A549 (cell line): Measurements from ENCODE around the gene MAPK11. TPM values are rescaled to one million over a fixed set of nuclear protein-coding genes. Genes with fewer than 3 reads are reported as not detected.
A peak's percentile ranks its signal among the peaks of the same experiment; 100 is the strongest.

ENCODE experiments used
- ATAC-seq, 2 experiments: fragments of 200-7000 bp in 1 of 2; fragments of >200 bp in 1 of 2; cut with Nextera tagmentation in 1 of 2; cut with Tn5 transposase in 1 of 2; 3 replicates each; pipeline versions ENCODE4 v1.8.0 to v1.9.1; 2018 to 2020; ENCODE audit warnings: mild to moderate bottlenecking in 1 of 2, moderate library complexity in 1 of 2
- CTCF ChIA-PET: fragments of 300-600 bp; sonication (Branson Sonifier 250); formaldehyde crosslinking; extraction: SDS; loops from one replicate; lab custom pipeline; 2021; ENCODE audit warnings: antibody characterized with exemption, inconsistent platforms; lab: Yijun Ruan, JAX
- POLR2A ChIA-PET: fragments of 350-600 bp; formaldehyde crosslinking; extraction: SDS; loops from one replicate; lab custom pipeline; 2021; ENCODE audit warnings: antibody characterized with exemption, inconsistent platforms; lab: Yijun Ruan, JAX
- DNase-seq, 2 experiments: peaks; one replicate each; pipeline versions ENCODE4 v3.0.0 to v3.0.0-alpha.2; 2011 to 2016; ENCODE audit warnings: low read depth in 1 of 2, low spot score in 1 of 2
- FAIRE-seq: peaks from 2 replicates; lab custom pipeline; 2011; peaks lifted over from hg19 to GRCh38; lab: Jason Lieb, UNC
- H3K27ac ChIP-seq, 2 experiments: fragments of >200 bp; sonication (Bioruptor Twin); formaldehyde crosslinking; 3 replicates each; pipeline ENCODE4 v1.5.1; 2016 to 2017
- H3K4me1 ChIP-seq: fragments of >200 bp; sonication (Bioruptor Twin); formaldehyde crosslinking; 3 replicates; pipeline ENCODE4 v1.6.1; 2016
- H3K4me2 ChIP-seq: fragments of >200 bp; sonication (Bioruptor Twin); formaldehyde crosslinking; 3 replicates; pipeline ENCODE4 v1.6.1; 2016
- H3K4me3 ChIP-seq: fragments of >200 bp; sonication (Bioruptor Twin); formaldehyde crosslinking; 3 replicates; pipeline ENCODE4 v1.5.1; 2016
- H3K9me3 ChIP-seq: fragments of >200 bp; sonication (Bioruptor Twin); formaldehyde crosslinking; 3 replicates; pipeline ENCODE4 v1.6.1; 2016
- CEBPB ChIP-seq, 2 experiments: fragments of >200 bp in 1 of 2; sonication (Bioruptor Twin) in 1 of 2; formaldehyde crosslinking in 1 of 2; IDR thresholded peaks; 2 replicates each; pipeline ENCODE4 v1.6.1; 2012 to 2016
- CHD4 ChIP-seq: fragments of 200-600 bp; sonication (generic); IDR thresholded peaks from 2 replicates; pipeline ENCODE4 v1.6.1; 2016; ENCODE audit warnings: antibody characterized with exemption, mild to moderate bottlenecking, borderline replicate concordance
- E2F6 ChIP-seq: IDR thresholded peaks from 2 replicates; pipeline ENCODE4 v1.6.1; 2012; ENCODE audit warnings: low read depth, borderline replicate concordance
- EP300 ChIP-seq, 2 experiments: fragments of >200 bp; sonication (Bioruptor Twin); formaldehyde crosslinking; IDR thresholded peaks; 2 replicates in 1 of 2; 3 replicates in 1 of 2; pipeline ENCODE4 v1.6.1; 2016 to 2017
- ESRRA ChIP-seq: fragments of 150-350 bp; IDR thresholded peaks from 2 replicates; pipeline ENCODE4 v1.6.1; 2014; ENCODE audit warnings: mild to moderate bottlenecking, low read length, borderline replicate concordance
- FOSL2 ChIP-seq, 2 experiments: fragments of 450-650 bp in 1 of 2; fragments of >200 bp in 1 of 2; sonication (Bioruptor Twin) in 1 of 2; formaldehyde crosslinking; IDR thresholded peaks; 2 replicates each; pipeline versions ENCODE4 v1.5.0 to v1.6.1; 2016 to 2020; ENCODE audit warnings: mild to moderate bottlenecking in 1 of 2, moderate library complexity in 1 of 2
- GATA3 ChIP-seq: IDR thresholded peaks from 2 replicates; pipeline ENCODE4 v1.6.1; 2012; ENCODE audit warnings: borderline replicate concordance
- HES2 ChIP-seq: fragments of >200 bp; sonication (Bioruptor Twin); formaldehyde crosslinking; IDR thresholded peaks from 2 replicates; pipeline ENCODE4 v1.6.1; 2016
- HEYL ChIP-seq: fragments of 250-450 bp; sonication (Bioruptor Pico); IDR thresholded peaks from 2 replicates; pipeline ENCODE4 v1.8.0; 2021; ENCODE audit warnings: mild to moderate bottlenecking, moderate library complexity
- HOXA7 ChIP-seq: fragments of 250-450 bp; sonication (Bioruptor Pico); IDR thresholded peaks from 2 replicates; pipeline ENCODE4 v1.5.0; 2020; ENCODE audit warnings: mild to moderate bottlenecking, moderate library complexity
- HOXB13 ChIP-seq: fragments of 250-450 bp; sonication (Bioruptor Pico); IDR thresholded peaks from 2 replicates; pipeline ENCODE4 v1.5.0; 2020; ENCODE audit warnings: low read depth, mild to moderate bottlenecking, moderate library complexity
- HOXB5 ChIP-seq: fragments of 250-450 bp; sonication (Bioruptor Pico); IDR thresholded peaks from 2 replicates; pipeline ENCODE4 v1.5.0; 2020; ENCODE audit warnings: mild to moderate bottlenecking, moderate library complexity
- JUN ChIP-seq, 2 experiments: fragments of >200 bp; sonication (Bioruptor Twin); formaldehyde crosslinking; IDR thresholded peaks; 2 replicates in 1 of 2; 3 replicates in 1 of 2; pipeline ENCODE4 v1.6.1; 2016 to 2017
- MAX ChIP-seq: IDR thresholded peaks from 2 replicates; pipeline ENCODE4 v1.6.1; 2012
- MAZ ChIP-seq: fragments of 150-350 bp; IDR thresholded peaks from 2 replicates; pipeline ENCODE4 v1.6.1; 2014; ENCODE audit warnings: antibody characterized with exemption, low read depth, low read length, borderline replicate concordance
- NPAS2 ChIP-seq: fragments of 250-450 bp; sonication (Bioruptor Pico); IDR thresholded peaks from 2 replicates; pipeline ENCODE4 v1.8.0; 2022; ENCODE audit warnings: mild to moderate bottlenecking, moderate library complexity, borderline replicate concordance
- PBX3 ChIP-seq: IDR thresholded peaks from 2 replicates; pipeline ENCODE4 v1.6.1; 2012
- POLR2A ChIP-seq: IDR thresholded peaks from 2 replicates; pipeline ENCODE4 v1.6.1; 2012; ENCODE audit warnings: mild to moderate bottlenecking, low read length
- SMC3 ChIP-seq: fragments of >200 bp; sonication (Bioruptor Twin); formaldehyde crosslinking; IDR thresholded peaks from 3 replicates; pipeline ENCODE4 v1.6.1; 2018; ENCODE audit warnings: inconsistent platforms
- TFCP2L1 ChIP-seq: fragments of 250-450 bp; sonication (Bioruptor Pico); IDR thresholded peaks from 2 replicates; pipeline ENCODE4 v1.5.0; 2021; ENCODE audit warnings: mild to moderate bottlenecking
- TP53 ChIP-seq: fragments of 250-450 bp; sonication (Bioruptor Pico); IDR thresholded peaks from 2 replicates; pipeline ENCODE4 v1.5.0; 2021; ENCODE audit warnings: mild to moderate bottlenecking, moderate library complexity
- ZFP36 ChIP-seq: fragments of 450-650 bp; IDR thresholded peaks from 2 replicates; pipeline ENCODE4 v1.6.1; 2014; ENCODE audit warnings: borderline replicate concordance; ENCODE audit not compliant: partially characterized antibody
- ZNF302 ChIP-seq: fragments of 250-450 bp; sonication (Bioruptor Pico); IDR thresholded peaks from 2 replicates; pipeline ENCODE4 v1.9.0; 2021; ENCODE audit warnings: inconsistent platforms, mild to moderate bottlenecking, moderate library complexity
- ZSCAN20 ChIP-seq: fragments of 250-450 bp; sonication (Bioruptor Pico); IDR thresholded peaks from 2 replicates; pipeline ENCODE4 v1.8.0; 2022; ENCODE audit warnings: mild to moderate bottlenecking, moderate library complexity
- WGBS: methylation state at CpG from one replicate; pipeline ENCODE4 v1.1.6; 2017; ENCODE audit errors: missing lambda C conversion rate; 5-methylcytosine and 5-hydroxymethylcytosine counted together
- polyA plus RNA-seq, 4 experiments: library from polyadenylated mRNA; depleted of rRNA in 3 of 4; stranded (reverse); fragments of >200 nt; fragmentation: RNase III in 1 of 4; extraction: RNeasy Plus Mini Kit Qiagen cat#74134 plus additional on column Dnase treatment in 1 of 4; gene quantifications; 2 replicates in 3 of 4; 3 replicates in 1 of 4; pipeline ENCODE4 v1.2.3, GENCODE V29; 2011 to 2017

The MAPK11 gene
- polyA plus RNA-seq, 2 of the 4 experiments (the other 2 are of a cell fraction) = 1.6 to 5.5 TPM

GRCh38 chr22:50261615-50262459, 8.3 kb downstream of the MAPK11 start, which contains the start of gene MAPK12:
TSS of gene MAPK12 (minus strand) at chr22:50261683. CDS start at chr22:50261509, 174 bp downstream.
- POLR2A ChIA-PET = no interaction called here
- Histone ChIP-seq H3K4me1 (peaks cover 23% of the 10 kb centered on the region), H3K4me3 (peak within 1 kb of the TSS; percentile 90), H3K9me3 (no peaks in the 10 kb centered on the region), H3K4me2 (peak within 1 kb of the TSS; percentile 90)
- DNase-seq = no peak
- WGBS = 63% methylated on average over 5 of the region's 61 CpGs
- CTCF ChIA-PET = interaction anchor here (0.6 to 2.3 kb wide), 7 partner anchors 10 to 98 kb away, joined by 3 to 18 read pairs (median 7); partner anchors contain the start of gene HDAC10
- TF ChIP-seq NPAS2 (CRISPR knock-in tag) (no peak), MAZ (no peak), HOXB5 (no peak), PBX3 (no peak), CHD4 (no peak), ZSCAN20 (no peak), TFCP2L1 (no peak), GATA3 (no peak), EP300 (IDR thresholded peaks at IDR 0.05) (no peak), ZFP36 (no peak), HOXA7 (CRISPR knock-in tag) (no peak), HOXB13 (CRISPR knock-in tag) (no peak), ZNF302 (no peak), SMC3 (no peak), HES2 (no peak), HEYL (CRISPR knock-in tag) (no peak)
- TF ChIP-seq, all 56 proteins: peak for 0
- ATAC-seq = peak; percentile 10 to 17; a peak in 3 of 6 replicates
- peak within 1 kb of the TSS; percentile 98 to 99 for H3K27ac ChIP-seq
- no peak for FAIRE-seq

- TF ChIP-seq TP53 (CRISPR knock-in tag) (no peak), FOSL2 (IDR thresholded peaks at IDR 0.05) (no peak), FOSL2 (CRISPR knock-in tag; IDR thresholded peaks at IDR 0.05) (no peak), ESRRA (no peak), E2F6 (peak; percentile 41; the same call in 1 of the 2 replicates), JUN (IDR thresholded peaks at IDR 0.05) (0 out of 5 replicates have a peak, but pooled peaks of 1 of the 2 experiments have one; percentile 22), MAX (peak; percentile 53), CEBPB (IDR thresholded peaks at IDR 0.05) (no peak), POLR2A (peak; percentile 45)
- FAIRE-seq = no peak
- Histone ChIP-seq H3K9me3 (no peaks in the 10 kb centered on the region), H3K4me3 (peak overlapping the region; percentile 90), H3K4me2 (peak overlapping the region; percentile 90), H3K27ac (peak overlapping the region; percentile 98 to 99), H3K4me1 (peaks cover 23% of the 10 kb centered on the region)
- WGBS = no CpG with 5 or more reads among the region's 92 CpGs
- ChIA-PET CTCF (interaction anchor here (0.9 to 1.6 kb wide), 3 partner anchors 9 to 13 kb away, joined by 4 to 11 read pairs (median 5); partner anchors contain the start of gene HDAC10), POLR2A (interaction anchor here (0.5 to 0.7 kb wide), 2 partner anchors 10 to 70 kb away, joined by 3 to 4 read pairs; partner anchors contain the start of gene HDAC10)
- peak; percentile 40 to 68 for ATAC-seq
- DNase-seq = peak in 1 of 2 experiments; percentile 72
These were observed 9.2 kb downstream of the MAPK11 start for GRCh38 chr22:50260801-50261614.
